Measurements from ENCODE around the gene DIP2C. TPM values are rescaled to one million over a fixed set of nuclear protein-coding genes. Genes with fewer than 3 reads are reported as not detected.

Gene DIP2C
- total RNA-seq, 1 donor = 1.7 TPM

GRCh38 chr10:341081-341740 lies 348.3 kb downstream of the DIP2C start:
- Histone ChIP-seq H3K27me3 (ENCODE audit: insufficient read depth, low read length) (no peaks in the 10 kb centered on the region), H3K9me3 (ENCODE audit: low read depth, low read length) (no peaks in the 10 kb centered on the region), H3K4me3 (ENCODE audit: low read length) (no peak overlapping the region), H3K4me1 (ENCODE audit: insufficient read depth, low read length) (no peaks in the 10 kb centered on the region)

GRCh38 chr10:340646-341045 lies 348.8 kb downstream of the DIP2C start:
- Histone ChIP-seq H3K4me1 (ENCODE audit: insufficient read depth, low read length) (no peaks in the 10 kb centered on the region), H3K9me3 (ENCODE audit: low read depth, low read length) (no peaks in the 10 kb centered on the region), H3K4me3 (ENCODE audit: low read length) (no peak overlapping the region), H3K27me3 (ENCODE audit: insufficient read depth, low read length) (no peaks in the 10 kb centered on the region)

- no peak overlapping the region for H3K4me3 ChIP-seq (ENCODE audit: low read length)
- H3K9me3 ChIP-seq (ENCODE audit: low read depth, low read length) = no peaks in the 10 kb centered on the region
- H3K4me1 ChIP-seq (ENCODE audit: insufficient read depth, low read length) = no peaks in the 10 kb centered on the region
- H3K27me3 ChIP-seq (ENCODE audit: insufficient read depth, low read length) = no peaks in the 10 kb centered on the region
These were observed 350.5 kb downstream of the DIP2C start for GRCh38 chr10:339038-339391.

GRCh38 chr10:338171-339037 lies 351.1 kb downstream of the DIP2C start:
- Histone ChIP-seq H3K4me3 (ENCODE audit: low read length) (no peak overlapping the region), H3K27me3 (ENCODE audit: insufficient read depth, low read length) (no peaks in the 10 kb centered on the region), H3K9me3 (ENCODE audit: low read depth, low read length) (no peaks in the 10 kb centered on the region), H3K4me1 (ENCODE audit: insufficient read depth, low read length) (peaks cover 3% of the 10 kb centered on the region)

GRCh38 chr10:336247-336646 lies 353.2 kb downstream of the DIP2C start:
- Histone ChIP-seq H3K4me1 (ENCODE audit: insufficient read depth, low read length) (peaks cover 17% of the 10 kb centered on the region), H3K9me3 (ENCODE audit: low read depth, low read length) (no peaks in the 10 kb centered on the region), H3K4me3 (ENCODE audit: low read length) (no peak overlapping the region), H3K27me3 (ENCODE audit: insufficient read depth, low read length) (no peaks in the 10 kb centered on the region)

GRCh38 chr10:335151-335800 lies 354.2 kb downstream of the DIP2C start:
- Histone ChIP-seq H3K27me3 (ENCODE audit: insufficient read depth, low read length) (no peaks in the 10 kb centered on the region), H3K4me3 (ENCODE audit: low read length) (no peak overlapping the region), H3K4me1 (ENCODE audit: insufficient read depth, low read length) (peaks cover 17% of the 10 kb centered on the region), H3K9me3 (ENCODE audit: low read depth, low read length) (no peaks in the 10 kb centered on the region)

- Histone ChIP-seq H3K4me1 (ENCODE audit: insufficient read depth, low read length) (peaks cover 25% of the 10 kb centered on the region), H3K9me3 (ENCODE audit: low read depth, low read length) (no peaks in the 10 kb centered on the region), H3K4me3 (ENCODE audit: low read length) (no peak overlapping the region), H3K27me3 (ENCODE audit: insufficient read depth, low read length) (no peaks in the 10 kb centered on the region)
These were observed 358.3 kb downstream of the DIP2C start for GRCh38 chr10:331186-331585.

- no peaks in the 10 kb centered on the region for H3K27me3 ChIP-seq (ENCODE audit: insufficient read depth, low read length)
- H3K4me1 ChIP-seq (ENCODE audit: insufficient read depth, low read length) = peaks cover 26% of the 10 kb centered on the region
- no peak overlapping the region for H3K4me3 ChIP-seq (ENCODE audit: low read length)
These were observed 359.9 kb downstream of the DIP2C start for GRCh38 chr10:329361-330099.

GRCh38 chr10:327889-328852 lies 361.3 kb downstream of the DIP2C start:
- no peaks in the 10 kb centered on the region for H3K9me3 ChIP-seq (ENCODE audit: low read depth, low read length)
- peaks cover 30% of the 10 kb centered on the region for H3K4me1 ChIP-seq (ENCODE audit: insufficient read depth, low read length)
- H3K27me3 ChIP-seq (ENCODE audit: insufficient read depth, low read length) = no peaks in the 10 kb centered on the region
- no peak overlapping the region for H3K4me3 ChIP-seq (ENCODE audit: low read length)

More at GRCh38 chr10:329361-330099, 359.9 kb downstream of the DIP2C start:
- H3K9me3 ChIP-seq (ENCODE audit: low read depth, low read length) = no peaks in the 10 kb centered on the region

GRCh38 chr10:326894-327635 lies 362.4 kb downstream of the DIP2C start:
- H3K4me1 ChIP-seq (ENCODE audit: insufficient read depth, low read length) = peaks cover 22% of the 10 kb centered on the region
- no peak overlapping the region for H3K4me3 ChIP-seq (ENCODE audit: low read length)
- no peaks in the 10 kb centered on the region for H3K27me3 ChIP-seq (ENCODE audit: insufficient read depth, low read length)
- H3K9me3 ChIP-seq (ENCODE audit: low read depth, low read length) = no peaks in the 10 kb centered on the region

- Histone ChIP-seq H3K9me3 (ENCODE audit: low read depth, low read length) (no peaks in the 10 kb centered on the region), H3K27me3 (ENCODE audit: insufficient read depth, low read length) (no peaks in the 10 kb centered on the region), H3K4me3 (ENCODE audit: low read length) (no peak overlapping the region), H3K4me1 (ENCODE audit: insufficient read depth, low read length) (peaks cover 19% of the 10 kb centered on the region)
These were observed 363.1 kb downstream of the DIP2C start for GRCh38 chr10:326350-326749.

GRCh38 chr10:325282-325681 lies 364.2 kb downstream of the DIP2C start:
- H3K4me1 ChIP-seq (ENCODE audit: insufficient read depth, low read length) = peaks cover 19% of the 10 kb centered on the region
- H3K9me3 ChIP-seq (ENCODE audit: low read depth, low read length) = no peaks in the 10 kb centered on the region
- no peak overlapping the region for H3K4me3 ChIP-seq (ENCODE audit: low read length)

GRCh38 chr10:324593-324992 lies 364.9 kb downstream of the DIP2C start:
- Histone ChIP-seq H3K4me3 (ENCODE audit: low read length) (no peak overlapping the region), H3K27me3 (ENCODE audit: insufficient read depth, low read length) (no peaks in the 10 kb centered on the region), H3K9me3 (ENCODE audit: low read depth, low read length) (no peaks in the 10 kb centered on the region), H3K4me1 (ENCODE audit: insufficient read depth, low read length) (peaks cover 15% of the 10 kb centered on the region)

More at GRCh38 chr10:325282-325681, 364.2 kb downstream of the DIP2C start:
- no peaks in the 10 kb centered on the region for H3K27me3 ChIP-seq (ENCODE audit: insufficient read depth, low read length)
